Smooth muscle cell (in vitro differentiated cells): ENCODE results near the gene UPK3A. TPM values are rescaled to one million over a fixed set of nuclear protein-coding genes. Genes with fewer than 3 reads are reported as not detected.

ENCODE experiments used
- DNase-seq: peaks from one replicate; lab custom pipeline; 2025; ENCODE audit not compliant: unreplicated experiment; lab: John Stamatoyannopoulos, UW
- H2AFZ ChIP-seq: fragments of 200-600 bp; sonication (generic); 2 replicates; pipeline ENCODE4 v1.6.0; 2016; ENCODE audit warnings: antibody characterized with exemption, low read depth, mild to moderate bottlenecking
- H3F3A ChIP-seq: fragments of 200-600 bp; sonication (generic); 2 replicates; pipeline ENCODE4 v1.6.0; 2017; ENCODE audit warnings: antibody characterized with exemption, low read depth
- H3K27ac ChIP-seq: fragments of 200-600 bp; sonication (generic); 2 replicates; pipeline ENCODE4 v1.5.1; 2016; ENCODE audit warnings: low read depth, mild to moderate bottlenecking
- H3K27me3 ChIP-seq: fragments of 200-600 bp; sonication (generic); 2 replicates; pipeline ENCODE4 v1.6.1; 2016; ENCODE audit warnings: low read depth, mild to moderate bottlenecking
- H3K36me3 ChIP-seq: fragments of 200-600 bp; sonication (generic); 2 replicates; pipeline ENCODE4 v1.5.1; 2016; ENCODE audit warnings: low read depth
- H3K4me1 ChIP-seq: fragments of 200-600 bp; sonication (generic); 2 replicates; pipeline ENCODE4 v1.5.1; 2016; ENCODE audit warnings: low read depth
- H3K4me2 ChIP-seq: fragments of 200-600 bp; sonication (generic); 2 replicates; pipeline ENCODE4 v1.6.0; 2016; ENCODE audit warnings: mild to moderate bottlenecking
- H3K4me3 ChIP-seq: fragments of 200-600 bp; sonication (generic); 2 replicates; pipeline ENCODE4 v1.5.1; 2016; ENCODE audit warnings: mild to moderate bottlenecking
- H3K79me2 ChIP-seq: fragments of 200-600 bp; sonication (generic); 2 replicates; pipeline ENCODE4 v1.6.0; 2016; ENCODE audit warnings: low read depth, mild to moderate bottlenecking
- H3K9ac ChIP-seq: fragments of 200-600 bp; sonication (generic); 2 replicates; pipeline ENCODE4 v1.6.0; 2016; ENCODE audit warnings: low read depth
- H3K9me3 ChIP-seq: fragments of 200-600 bp; sonication (generic); replicated peaks from 2 replicates; pipeline ENCODE4 v1.5.1; 2016; ENCODE audit warnings: low read depth
- H4K20me1 ChIP-seq: fragments of 200-600 bp; sonication (generic); 2 replicates; pipeline ENCODE4 v1.6.0; 2016; ENCODE audit warnings: low read depth
- CTCF ChIP-seq: fragments of 200-600 bp; sonication (generic); IDR thresholded peaks from 2 replicates; pipeline ENCODE4 v1.5.1; 2017; ENCODE audit warnings: borderline replicate concordance, mild to moderate bottlenecking, antibody characterized with exemption; ENCODE audit not compliant: insufficient read depth, poor library complexity, severe bottlenecking
- WGBS: methylation state at CpG from one replicate; pipeline ENCODE4 v1.1.7; 2016; ENCODE audit warnings: low lambda C conversion rate; 5-methylcytosine and 5-hydroxymethylcytosine counted together
- polyA plus RNA-seq: library from polyadenylated mRNA; unstranded; fragments of >200 nt; fragmentation: Nextera tagmentation; extraction: Ambion mirVana; gene quantifications from 2 replicates; pipeline ENCODE4 v1.2.1, GENCODE V29; 2016
- total RNA-seq: library from RNA; depleted of rRNA; stranded (reverse); fragments of >200 nt; gene quantifications from 2 replicates; pipeline ENCODE4 v1.2.3, GENCODE V29; 2014

UPK3A gene
- total and polyA plus RNA-seq, 2 experiments from 2014 or later, result not detected

- no peaks in the 10 kb centered on the region for H3K9me3 ChIP-seq
- H2AFZ ChIP-seq, result peak overlapping the region; percentile 95
- no peaks in the 10 kb centered on the region for H3K36me3 ChIP-seq
- no peaks in the 10 kb centered on the region for H3K79me2 ChIP-seq
- H3K27me3 ChIP-seq, result no peaks in the 10 kb centered on the region
- H4K20me1 ChIP-seq, result no peaks in the 10 kb centered on the region
- no peaks in the 10 kb centered on the region for H3F3A ChIP-seq
- no peak overlapping the region for H3K9ac ChIP-seq
- peak overlapping the region; percentile 100 for H3K4me2 ChIP-seq
- H3K4me1 ChIP-seq, result peaks cover 7% of the 10 kb centered on the region
- peak; percentile 98 for TF ChIP-seq CTCF
- peak; percentile 62 for DNase-seq
- WGBS, result 6% methylated on average over 35 of the region's 60 CpGs
- H3K4me3 ChIP-seq, result peak overlapping the region; percentile 87
- H3K27ac ChIP-seq, result no peak overlapping the region
Measured at GRCh38 chr22:45268958-45269844, 15.5 kb upstream of the UPK3A start.

GRCh38 chr22:45270095-45271020, 14.4 kb upstream of the UPK3A start:
- Histone ChIP-seq H3K4me2 (no peak overlapping the region), H3K27ac (no peak overlapping the region)
- TF ChIP-seq CTCF, result no peak

GRCh38 chr22:45271667-45272201, 13.0 kb upstream of the UPK3A start:
- Histone ChIP-seq H3K4me2 (no peak overlapping the region), H4K20me1 (no peaks in the 10 kb centered on the region), H3F3A (no peaks in the 10 kb centered on the region), H3K4me3 (no peak overlapping the region), H3K79me2 (no peaks in the 10 kb centered on the region), H3K27ac (peak overlapping the region; percentile 0), H3K9me3 (no peaks in the 10 kb centered on the region), H3K27me3 (no peaks in the 10 kb centered on the region), H2AFZ (no peak overlapping the region), H3K36me3 (no peaks in the 10 kb centered on the region), H3K9ac (no peak overlapping the region), H3K4me1 (peaks cover 7% of the 10 kb centered on the region)
- DNase-seq, result no peak
- WGBS, result 55% methylated on average over 13 of the region's 13 CpGs
- no peak for TF ChIP-seq CTCF

More at GRCh38 chr22:45270095-45271020, 14.4 kb upstream of the UPK3A start:
- WGBS, result 82% methylated on average over 15 of the region's 16 CpGs
- Histone ChIP-seq H3K79me2 (no peaks in the 10 kb centered on the region), H3K9me3 (no peaks in the 10 kb centered on the region), H3K4me3 (no peak overlapping the region), H3K36me3 (no peaks in the 10 kb centered on the region), H3F3A (no peaks in the 10 kb centered on the region), H2AFZ (no peak overlapping the region), H3K9ac (no peak overlapping the region), H4K20me1 (no peaks in the 10 kb centered on the region), H3K27me3 (no peaks in the 10 kb centered on the region), H3K4me1 (peaks cover 7% of the 10 kb centered on the region)
- no peak for DNase-seq
